GM19452 (cell line): ENCODE data around the gene TIGAR.

Experiments used
- ATAC-seq: cut with Tn5 transposase; IDR thresholded peaks from one replicate; pipeline ENCODE4 v1.9.1; 2021; ENCODE audit not compliant: unreplicated experiment

The TIGAR gene

GRCh38 chr12:4370265-4370664 lies 49.3 kb downstream of the TIGAR start:
- ATAC-seq = no peak

DNA sequence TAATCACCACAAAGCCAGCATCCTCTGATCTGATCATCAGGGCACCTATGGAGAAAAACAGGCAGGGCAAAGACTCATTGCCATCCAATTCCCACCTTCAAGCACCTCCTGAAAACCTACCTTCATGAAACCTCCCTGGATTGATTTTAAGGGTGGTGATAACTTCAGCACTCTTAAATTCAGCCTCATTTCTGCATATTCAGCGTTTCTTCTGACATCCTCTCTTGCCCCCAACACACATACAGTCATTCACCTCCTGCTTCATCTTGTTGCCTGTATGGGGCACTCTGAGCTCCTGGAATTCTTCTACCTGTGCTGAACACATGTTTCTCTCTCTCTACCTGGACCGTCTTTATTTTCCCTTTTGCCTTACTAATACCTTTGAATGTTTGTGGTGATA lies 51.6 kb downstream of the TIGAR start:
- ATAC-seq = no peak

DNA sequence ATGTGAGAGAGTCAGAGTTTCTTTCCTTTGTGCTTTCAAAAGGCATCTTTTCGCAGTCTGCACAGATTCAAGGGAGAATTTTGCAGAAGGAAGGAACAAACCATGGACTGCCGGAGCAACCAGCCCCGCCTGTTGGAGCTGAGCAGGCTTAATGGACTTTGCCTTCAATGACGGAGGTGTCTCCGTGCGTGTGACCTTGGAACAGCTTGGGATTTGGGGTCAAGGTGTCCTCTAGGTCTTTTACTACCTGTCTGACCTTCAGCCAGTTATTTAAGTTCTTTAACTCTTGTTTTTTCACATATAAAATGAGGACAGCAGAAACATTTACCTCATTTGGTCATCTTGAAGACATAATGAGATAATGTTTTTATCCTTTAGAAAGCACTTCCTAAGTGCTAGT lies 54.4 kb downstream of the TIGAR start:
- ATAC-seq = no peak

DNA sequence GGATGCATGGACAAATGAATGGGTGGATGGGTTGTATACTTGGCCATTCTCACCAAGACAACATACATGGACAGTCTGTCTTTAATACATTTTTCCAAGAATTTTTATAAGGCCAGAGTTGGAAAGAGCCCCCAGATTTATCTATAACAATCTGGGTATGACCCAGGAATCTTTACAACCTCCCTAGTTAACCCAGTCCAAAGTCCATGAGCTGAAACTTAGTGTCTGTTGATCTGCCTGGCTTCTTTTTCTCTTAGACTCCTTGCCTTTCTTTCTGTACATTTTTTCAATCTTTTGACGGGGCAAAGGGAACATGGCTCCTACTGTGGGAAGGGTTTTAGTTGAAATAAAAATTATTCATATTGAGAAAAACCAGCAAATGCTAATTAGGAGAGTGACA lies 57.8 kb downstream of the TIGAR start:
- no peak for ATAC-seq

DNA sequence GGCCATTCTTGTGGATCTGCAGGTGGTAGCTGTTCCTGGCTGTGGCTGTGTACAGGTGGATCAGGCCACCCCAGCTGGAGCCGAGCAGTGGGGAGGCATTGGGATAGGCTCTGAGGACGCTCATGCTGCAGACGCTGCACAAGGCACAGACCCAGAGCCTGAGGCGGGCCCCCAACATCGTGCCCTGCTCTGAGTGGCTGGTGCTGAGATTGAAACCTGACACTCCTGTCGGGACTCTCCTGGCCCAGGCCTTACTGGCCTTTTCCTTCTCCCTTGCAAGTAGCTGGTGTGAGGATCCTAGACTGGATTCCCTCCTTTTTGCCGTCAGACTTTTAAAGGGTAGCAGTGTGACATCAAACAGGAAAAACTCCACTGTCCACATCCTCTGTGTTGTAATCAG lies 58.4 kb downstream of the TIGAR start, which contains the start of gene FGF23:
Gene FGF23 (minus strand): TSS at position 308 of the 400 bp plus-strand sequence. CDS start 130 bp downstream, at position 178.
- no peak for ATAC-seq

GRCh38 chr12:4380332-4380731 lies 59.3 kb downstream of the TIGAR start:
- ATAC-seq = no peak

DNA sequence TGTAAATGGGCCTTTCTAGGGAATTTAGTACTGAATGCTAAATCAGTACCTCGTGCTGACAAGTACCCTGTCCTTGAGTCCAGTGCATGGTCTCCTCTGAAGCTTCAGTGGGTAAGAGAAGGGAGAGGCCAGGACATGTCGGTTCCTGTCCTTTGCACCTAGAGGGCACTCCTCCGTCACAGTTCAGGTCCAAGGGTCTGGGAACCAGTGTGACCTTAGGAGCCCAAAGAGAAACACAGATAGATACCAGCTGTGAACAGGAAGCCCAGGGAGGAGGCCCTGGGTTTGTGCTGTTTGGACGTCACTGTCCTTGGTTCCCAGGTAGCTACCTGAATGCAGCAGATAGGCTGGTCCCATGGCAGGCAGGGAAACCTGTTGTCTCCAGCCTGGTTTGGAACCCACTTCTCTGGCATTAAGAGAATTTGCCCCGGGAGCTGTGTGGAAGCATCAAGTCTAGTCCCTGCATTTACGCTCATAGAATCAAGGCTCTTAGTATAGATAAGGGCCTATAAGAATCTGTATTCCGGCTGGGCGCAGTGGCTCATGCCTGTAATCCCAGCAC lies 62.4 kb downstream of the TIGAR start:
- ATAC-seq = no peak

DNA sequence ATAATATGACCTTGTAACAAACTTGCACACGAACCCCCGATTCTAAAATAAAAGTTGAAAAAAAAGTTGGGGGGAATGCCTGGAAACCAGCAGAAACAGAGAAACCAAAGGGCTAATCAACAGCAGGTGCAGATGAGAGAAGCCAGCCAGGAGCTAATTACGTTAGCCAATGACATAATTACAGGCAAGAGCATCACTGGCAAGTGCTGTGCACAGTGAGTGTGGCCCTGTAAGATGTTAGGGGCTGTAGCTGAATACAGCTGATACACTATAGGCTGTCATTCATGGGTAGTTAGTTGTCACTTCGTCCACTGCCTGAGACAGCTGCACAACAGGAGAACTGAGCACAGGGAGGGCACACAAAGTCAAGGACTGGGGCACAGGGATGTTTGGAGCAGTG lies 65.8 kb downstream of the TIGAR start:
- no peak for ATAC-seq

GRCh38 chr12:4387607-4388006 lies 66.6 kb downstream of the TIGAR start:
- ATAC-seq = no peak

DNA sequence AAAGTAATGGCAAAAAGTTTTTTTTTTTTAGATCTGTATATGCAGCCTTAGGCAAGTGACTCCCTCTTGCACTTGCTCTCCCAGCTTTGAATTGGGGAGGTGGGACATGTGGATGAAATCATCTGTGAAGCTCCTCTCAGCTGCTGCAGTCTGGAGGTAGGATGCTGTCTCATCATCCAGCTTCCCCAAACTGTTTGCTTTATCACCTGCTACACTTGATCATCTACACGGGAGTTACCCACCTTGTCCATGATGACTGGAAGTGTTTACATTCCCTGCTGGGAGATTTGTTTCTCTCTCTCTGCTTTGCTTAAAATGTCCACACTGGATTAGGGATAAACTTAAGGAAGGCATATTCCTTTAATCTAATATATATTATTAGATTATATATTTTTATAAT lies 67.0 kb downstream of the TIGAR start:
- ATAC-seq = no peak

DNA sequence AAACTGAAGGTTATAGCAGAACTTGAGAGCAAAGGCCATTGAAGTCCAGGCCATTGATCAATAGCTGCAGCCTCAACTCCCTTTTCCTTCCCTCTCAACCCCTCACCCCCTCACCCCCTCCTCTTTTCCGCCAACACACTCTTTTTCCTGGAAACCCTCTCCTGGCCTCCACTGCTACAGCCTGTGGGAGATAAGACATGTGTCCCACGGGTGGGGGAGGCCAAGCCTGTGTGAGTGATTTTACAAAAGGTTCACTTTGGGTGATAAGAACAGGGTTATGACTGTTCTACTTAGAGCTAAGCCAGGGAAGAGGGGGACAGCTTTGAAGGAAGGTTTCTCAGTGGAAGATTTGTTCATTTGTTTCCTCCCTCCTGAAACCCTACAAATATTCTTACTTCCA lies 67.6 kb downstream of the TIGAR start:
- no peak for ATAC-seq

DNA sequence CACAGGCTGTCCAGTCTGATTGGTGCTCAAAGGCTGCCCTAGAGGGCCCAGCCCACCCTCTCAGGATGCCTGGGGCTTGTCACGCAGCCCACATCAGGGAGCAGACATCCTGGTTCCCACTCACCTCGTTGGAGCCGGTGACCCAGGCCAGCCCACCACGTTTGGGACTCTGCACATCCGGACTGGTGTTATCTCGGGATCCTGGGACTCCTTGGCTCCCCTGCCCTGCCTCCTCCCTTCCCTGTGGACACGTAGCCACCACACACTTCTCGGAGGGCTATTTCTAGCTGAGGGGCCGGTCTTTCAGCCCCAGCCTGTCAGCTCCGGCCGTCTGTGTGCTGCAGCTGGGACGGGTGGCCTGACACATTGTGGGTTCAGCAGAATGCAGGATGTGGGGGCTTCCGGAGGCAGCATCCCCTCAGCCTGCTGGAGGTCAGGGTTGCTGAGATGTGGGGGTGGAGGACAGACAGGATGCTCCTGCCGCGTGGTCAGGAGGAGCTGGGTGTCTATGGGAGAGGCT lies 71.3 kb downstream of the TIGAR start:
- no peak for ATAC-seq

DNA sequence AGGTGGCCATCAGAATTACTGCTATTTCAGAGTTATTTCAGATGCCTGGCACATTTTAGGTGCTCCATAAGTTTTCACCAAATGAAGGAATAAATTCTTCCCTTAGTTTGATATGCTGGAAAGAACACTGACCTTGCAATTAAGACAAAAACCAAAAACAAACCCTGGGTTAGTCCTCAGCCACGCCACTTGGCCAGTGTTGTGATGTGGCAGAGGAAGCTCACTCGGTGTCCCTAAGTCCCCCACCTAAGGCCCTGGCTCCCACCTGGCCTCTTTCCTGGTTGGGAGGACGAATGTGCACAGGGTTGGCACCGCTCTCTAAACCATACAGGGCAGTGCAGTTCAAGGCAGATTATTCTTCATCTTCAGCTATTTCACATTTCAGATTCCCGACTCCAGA lies 72.2 kb downstream of the TIGAR start:
- ATAC-seq = no peak

DNA sequence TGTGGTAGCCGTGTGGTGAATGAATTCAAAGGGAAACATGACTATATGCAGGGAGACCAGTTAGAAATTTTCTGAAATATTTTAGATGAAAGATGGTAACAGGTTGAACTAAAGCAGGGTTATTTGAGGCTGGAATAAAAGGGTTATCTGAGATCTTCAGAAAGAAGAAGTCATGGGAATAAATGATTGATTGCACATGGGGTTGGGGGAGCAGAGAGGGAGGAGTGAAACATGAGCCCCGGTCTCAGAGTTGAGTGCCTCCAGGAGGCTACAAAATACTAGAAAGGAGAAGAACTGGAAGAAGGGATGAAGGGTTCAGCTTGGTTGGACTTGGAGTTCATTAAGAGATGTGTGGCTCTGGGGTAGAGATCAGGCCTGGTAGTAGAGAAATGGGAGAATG lies 74.8 kb downstream of the TIGAR start:
- no peak for ATAC-seq

DNA sequence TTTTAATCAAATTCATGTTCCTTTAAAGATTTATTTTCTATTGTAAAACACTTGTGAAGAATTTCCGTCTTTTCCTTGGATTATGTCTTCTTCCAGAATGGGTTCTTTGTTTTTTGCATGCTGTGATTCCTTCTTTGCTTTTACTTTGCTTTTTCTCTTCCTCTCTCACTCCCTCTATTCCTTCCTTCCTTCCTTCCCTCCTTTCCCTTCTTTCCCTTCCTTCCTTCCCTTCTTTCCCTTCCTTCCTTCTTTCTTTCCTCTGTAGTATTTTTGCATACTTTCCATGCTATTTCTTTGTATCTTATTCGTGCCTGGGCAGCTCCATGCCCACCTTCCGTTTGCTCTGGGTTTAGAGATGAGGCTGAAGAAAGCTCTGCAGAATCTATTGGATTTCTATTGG lies 80.1 kb downstream of the TIGAR start:
- ATAC-seq = no peak

DNA sequence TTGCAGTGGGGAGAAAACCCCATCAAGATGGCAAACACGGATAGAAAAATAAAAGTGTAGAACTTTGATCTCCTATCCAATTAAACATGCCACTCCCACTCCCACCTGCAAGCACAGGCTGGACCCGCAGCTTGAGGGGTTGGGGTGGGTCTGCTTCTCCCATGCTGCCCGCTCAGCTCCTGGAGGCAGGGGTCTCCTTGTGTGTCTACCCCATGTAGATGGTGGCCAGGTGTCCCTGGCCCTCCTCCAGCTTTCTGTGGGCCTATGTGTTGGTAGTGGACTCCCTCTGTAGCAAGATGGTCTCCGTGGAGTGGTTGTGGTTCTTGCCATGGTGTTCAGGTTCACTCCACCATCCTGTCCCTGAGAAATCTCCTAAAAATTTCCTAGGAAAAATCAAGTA lies 82.0 kb downstream of the TIGAR start:
- ATAC-seq = no peak
